ENCODE results near the gene SHCBP1. TPM values are rescaled to one million over a fixed set of nuclear protein-coding genes. Genes with fewer than 3 reads are reported as not detected.

The SHCBP1 gene
- total and polyA plus RNA-seq, 2 of the 13 experiments (the other 11 are each of a cell fraction or from before 2014, with no cell fraction given), result 15.7 to 33.0 TPM

DNA sequence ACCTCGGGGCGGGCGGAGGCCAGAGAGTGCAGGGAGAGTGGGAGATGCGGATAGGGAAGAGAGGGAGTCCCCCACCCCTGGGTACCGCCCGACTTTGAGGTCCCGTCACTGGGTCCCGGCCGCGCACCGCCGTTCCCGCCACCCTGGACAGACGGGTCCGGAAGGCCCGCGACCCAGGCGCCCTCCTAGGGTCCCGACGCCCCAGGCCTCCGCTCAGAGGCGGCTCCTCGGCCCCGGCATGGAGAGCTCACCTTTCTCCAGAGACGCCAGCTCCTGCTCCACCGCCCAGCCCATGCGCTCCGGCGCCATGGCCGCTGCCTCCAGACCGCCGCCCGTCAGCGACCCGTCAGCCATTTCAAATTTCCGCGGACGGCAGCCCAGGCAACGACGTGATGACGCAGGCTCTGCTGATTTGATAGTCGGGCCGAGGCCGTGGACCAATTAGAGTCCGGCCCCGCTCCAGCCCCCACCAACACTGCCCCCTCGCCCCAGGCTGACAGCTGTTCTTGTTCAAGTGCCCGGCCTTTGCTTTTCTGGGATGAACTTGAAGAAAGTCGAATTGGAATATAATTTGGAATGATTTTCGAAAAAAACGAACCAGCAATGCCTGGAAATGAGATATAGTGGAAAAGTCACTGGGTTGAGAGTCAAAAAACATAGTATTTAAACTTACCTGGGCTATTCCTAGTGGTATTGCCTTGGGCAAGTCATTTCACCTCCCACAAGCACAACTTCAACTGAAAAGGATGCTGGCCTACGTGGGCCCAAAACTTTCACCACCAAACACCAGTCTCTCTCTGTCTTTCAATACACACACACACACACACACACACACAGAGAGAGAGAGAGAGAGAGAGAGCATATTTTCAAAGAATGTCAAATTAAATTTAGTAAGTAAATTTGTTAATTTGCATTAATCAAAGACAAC lies at the start of gene SHCBP1 (continued):
- TF ChIP-seq FOXK1 (CRISPR knock-in tag; IDR thresholded peaks at IDR 0.05; ENCODE audit: borderline replicate concordance, low read depth), result peak; percentile 91; the same call in 1 of the 2 replicates
- TF ChIP-seq RCOR2 (CRISPR knock-in tag; IDR thresholded peaks at IDR 0.05), result no peak; the same call in 1 of the 2 replicates
- TF ChIP-seq PHF5A (CRISPR knock-in tag; IDR thresholded peaks at IDR 0.05; ENCODE audit: low read depth, unreplicated experiment), result no peak
- TF ChIP-seq MTA3 (CRISPR knock-in tag; IDR thresholded peaks at IDR 0.05), result no peak
- TF ChIP-seq, protein P1, sequence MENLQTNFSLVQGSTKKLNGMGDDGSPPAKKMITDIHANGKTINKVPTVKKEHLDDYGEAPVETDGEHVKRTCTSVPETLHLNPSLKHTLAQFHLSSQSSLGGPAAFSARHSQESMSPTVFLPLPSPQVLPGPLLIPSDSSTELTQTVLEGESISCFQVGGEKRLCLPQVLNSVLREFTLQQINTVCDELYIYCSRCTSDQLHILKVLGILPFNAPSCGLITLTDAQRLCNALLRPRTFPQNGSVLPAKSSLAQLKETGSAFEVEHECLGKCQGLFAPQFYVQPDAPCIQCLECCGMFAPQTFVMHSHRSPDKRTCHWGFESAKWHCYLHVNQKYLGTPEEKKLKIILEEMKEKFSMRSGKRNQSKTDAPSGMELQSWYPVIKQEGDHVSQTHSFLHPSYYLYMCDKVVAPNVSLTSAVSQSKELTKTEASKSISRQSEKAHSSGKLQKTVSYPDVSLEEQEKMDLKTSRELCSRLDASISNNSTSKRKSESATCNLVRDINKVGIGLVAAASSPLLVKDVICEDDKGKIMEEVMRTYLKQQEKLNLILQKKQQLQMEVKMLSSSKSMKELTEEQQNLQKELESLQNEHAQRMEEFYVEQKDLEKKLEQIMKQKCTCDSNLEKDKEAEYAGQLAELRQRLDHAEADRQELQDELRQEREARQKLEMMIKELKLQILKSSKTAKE (CRISPR knock-in tag; IDR thresholded peaks at IDR 0.05; ENCODE audit: borderline replicate concordance), result no peak
- peak; percentile 76; the same call in 1 of the 2 replicates for TF ChIP-seq GTF3A (CRISPR knock-in tag; conservative IDR thresholded peaks at IDR 0.05)
- TF ChIP-seq, protein P2, sequence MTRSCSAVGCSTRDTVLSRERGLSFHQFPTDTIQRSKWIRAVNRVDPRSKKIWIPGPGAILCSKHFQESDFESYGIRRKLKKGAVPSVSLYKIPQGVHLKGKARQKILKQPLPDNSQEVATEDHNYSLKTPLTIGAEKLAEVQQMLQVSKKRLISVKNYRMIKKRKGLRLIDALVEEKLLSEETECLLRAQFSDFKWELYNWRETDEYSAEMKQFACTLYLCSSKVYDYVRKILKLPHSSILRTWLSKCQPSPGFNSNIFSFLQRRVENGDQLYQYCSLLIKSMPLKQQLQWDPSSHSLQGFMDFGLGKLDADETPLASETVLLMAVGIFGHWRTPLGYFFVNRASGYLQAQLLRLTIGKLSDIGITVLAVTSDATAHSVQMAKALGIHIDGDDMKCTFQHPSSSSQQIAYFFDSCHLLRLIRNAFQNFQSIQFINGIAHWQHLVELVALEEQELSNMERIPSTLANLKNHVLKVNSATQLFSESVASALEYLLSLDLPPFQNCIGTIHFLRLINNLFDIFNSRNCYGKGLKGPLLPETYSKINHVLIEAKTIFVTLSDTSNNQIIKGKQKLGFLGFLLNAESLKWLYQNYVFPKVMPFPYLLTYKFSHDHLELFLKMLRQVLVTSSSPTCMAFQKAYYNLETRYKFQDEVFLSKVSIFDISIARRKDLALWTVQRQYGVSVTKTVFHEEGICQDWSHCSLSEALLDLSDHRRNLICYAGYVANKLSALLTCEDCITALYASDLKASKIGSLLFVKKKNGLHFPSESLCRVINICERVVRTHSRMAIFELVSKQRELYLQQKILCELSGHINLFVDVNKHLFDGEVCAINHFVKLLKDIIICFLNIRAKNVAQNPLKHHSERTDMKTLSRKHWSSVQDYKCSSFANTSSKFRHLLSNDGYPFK (CRISPR knock-in tag; IDR thresholded peaks at IDR 0.05; ENCODE audit: borderline replicate concordance), result peak; percentile 87
- no peak for TF ChIP-seq ADNP (CRISPR knock-in tag; IDR thresholded peaks at IDR 0.05)
- TF ChIP-seq ZNF205 (CRISPR knock-in tag; IDR thresholded peaks at IDR 0.05), result peak; percentile 53; the same call in 1 of the 2 replicates
- no peak for TF ChIP-seq CBX5 (CRISPR knock-in tag; IDR thresholded peaks at IDR 0.05; ENCODE audit: borderline replicate concordance)
- TF ChIP-seq, protein P3, sequence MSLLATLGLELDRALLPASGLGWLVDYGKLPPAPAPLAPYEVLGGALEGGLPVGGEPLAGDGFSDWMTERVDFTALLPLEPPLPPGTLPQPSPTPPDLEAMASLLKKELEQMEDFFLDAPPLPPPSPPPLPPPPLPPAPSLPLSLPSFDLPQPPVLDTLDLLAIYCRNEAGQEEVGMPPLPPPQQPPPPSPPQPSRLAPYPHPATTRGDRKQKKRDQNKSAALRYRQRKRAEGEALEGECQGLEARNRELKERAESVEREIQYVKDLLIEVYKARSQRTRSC (CRISPR knock-in tag; IDR thresholded peaks at IDR 0.05; ENCODE audit: low read depth), result no peak
- TF ChIP-seq JUN (CRISPR knock-in tag; IDR thresholded peaks at IDR 0.05), result no peak
- TF ChIP-seq SKI (IDR thresholded peaks at IDR 0.05; ENCODE audit: partially characterized antibody), result no peak
- TF ChIP-seq, protein P4, sequence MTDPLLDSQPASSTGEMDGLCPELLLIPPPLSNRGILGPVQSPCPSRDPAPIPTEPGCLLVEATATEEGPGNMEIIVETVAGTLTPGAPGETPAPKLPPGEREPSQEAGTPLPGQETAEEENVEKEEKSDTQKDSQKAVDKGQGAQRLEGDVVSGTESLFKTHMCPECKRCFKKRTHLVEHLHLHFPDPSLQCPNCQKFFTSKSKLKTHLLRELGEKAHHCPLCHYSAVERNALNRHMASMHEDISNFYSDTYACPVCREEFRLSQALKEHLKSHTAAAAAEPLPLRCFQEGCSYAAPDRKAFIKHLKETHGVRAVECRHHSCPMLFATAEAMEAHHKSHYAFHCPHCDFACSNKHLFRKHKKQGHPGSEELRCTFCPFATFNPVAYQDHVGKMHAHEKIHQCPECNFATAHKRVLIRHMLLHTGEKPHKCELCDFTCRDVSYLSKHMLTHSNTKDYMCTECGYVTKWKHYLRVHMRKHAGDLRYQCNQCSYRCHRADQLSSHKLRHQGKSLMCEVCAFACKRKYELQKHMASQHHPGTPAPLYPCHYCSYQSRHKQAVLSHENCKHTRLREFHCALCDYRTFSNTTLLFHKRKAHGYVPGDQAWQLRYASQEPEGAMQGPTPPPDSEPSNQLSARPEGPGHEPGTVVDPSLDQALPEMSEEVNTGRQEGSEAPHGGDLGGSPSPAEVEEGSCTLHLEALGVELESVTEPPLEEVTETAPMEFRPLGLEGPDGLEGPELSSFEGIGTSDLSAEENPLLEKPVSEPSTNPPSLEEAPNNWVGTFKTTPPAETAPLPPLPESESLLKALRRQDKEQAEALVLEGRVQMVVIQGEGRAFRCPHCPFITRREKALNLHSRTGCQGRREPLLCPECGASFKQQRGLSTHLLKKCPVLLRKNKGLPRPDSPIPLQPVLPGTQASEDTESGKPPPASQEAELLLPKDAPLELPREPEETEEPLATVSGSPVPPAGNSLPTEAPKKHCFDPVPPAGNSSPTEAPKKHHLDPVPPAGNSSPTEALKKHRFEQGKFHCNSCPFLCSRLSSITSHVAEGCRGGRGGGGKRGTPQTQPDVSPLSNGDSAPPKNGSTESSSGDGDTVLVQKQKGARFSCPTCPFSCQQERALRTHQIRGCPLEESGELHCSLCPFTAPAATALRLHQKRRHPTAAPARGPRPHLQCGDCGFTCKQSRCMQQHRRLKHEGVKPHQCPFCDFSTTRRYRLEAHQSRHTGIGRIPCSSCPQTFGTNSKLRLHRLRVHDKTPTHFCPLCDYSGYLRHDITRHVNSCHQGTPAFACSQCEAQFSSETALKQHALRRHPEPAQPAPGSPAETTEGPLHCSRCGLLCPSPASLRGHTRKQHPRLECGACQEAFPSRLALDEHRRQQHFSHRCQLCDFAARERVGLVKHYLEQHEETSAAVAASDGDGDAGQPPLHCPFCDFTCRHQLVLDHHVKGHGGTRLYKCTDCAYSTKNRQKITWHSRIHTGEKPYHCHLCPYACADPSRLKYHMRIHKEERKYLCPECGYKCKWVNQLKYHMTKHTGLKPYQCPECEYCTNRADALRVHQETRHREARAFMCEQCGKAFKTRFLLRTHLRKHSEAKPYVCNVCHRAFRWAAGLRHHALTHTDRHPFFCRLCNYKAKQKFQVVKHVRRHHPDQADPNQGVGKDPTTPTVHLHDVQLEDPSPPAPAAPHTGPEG (CRISPR knock-in tag; IDR thresholded peaks at IDR 0.05), result 0 out of 2 replicates have a peak, but pooled peaks have one; percentile 73
- no peak for TF ChIP-seq KDM1A (CRISPR knock-in tag; IDR thresholded peaks at IDR 0.05)
- TF ChIP-seq ZNF468 (CRISPR knock-in tag; IDR thresholded peaks at IDR 0.05), result no peak
- no peak for TF ChIP-seq PITX1 (CRISPR knock-in tag; IDR thresholded peaks at IDR 0.05)

All from HepG2 (cell line).